Adrenal gland (tissue), 5 donors: ENCODE data around the gene MMP15.

Experiments
- POLR2A ChIP-seq, 2 donors: fragments of 450-650 bp; IDR thresholded peaks; one replicate each; pipeline ENCODE4 v1.6.1; 2017; ENCODE audit warnings: antibody characterized with exemption in 2 of 2, mild to moderate bottlenecking in 2 of 2, moderate library complexity in 1 of 2
- TF ChIP-seq, protein P1 (sequence below), 6 experiments: fragments of 450-650 bp in 4 of 6; fragments of 200-600 bp in 2 of 6; sonication (generic) in 1 of 6; IDR thresholded peaks; 1 replicate in 5 of 6; 2 replicates in 1 of 6; pipeline versions ENCODE4 v1.5.1 to v1.8.0; 2016 to 2021; ENCODE audit warnings: antibody characterized with exemption in 6 of 6, mild to moderate bottlenecking in 2 of 6, moderate library complexity in 1 of 6
- donor health status: DM: no; HTN: no; CAD: no.

DNA sequence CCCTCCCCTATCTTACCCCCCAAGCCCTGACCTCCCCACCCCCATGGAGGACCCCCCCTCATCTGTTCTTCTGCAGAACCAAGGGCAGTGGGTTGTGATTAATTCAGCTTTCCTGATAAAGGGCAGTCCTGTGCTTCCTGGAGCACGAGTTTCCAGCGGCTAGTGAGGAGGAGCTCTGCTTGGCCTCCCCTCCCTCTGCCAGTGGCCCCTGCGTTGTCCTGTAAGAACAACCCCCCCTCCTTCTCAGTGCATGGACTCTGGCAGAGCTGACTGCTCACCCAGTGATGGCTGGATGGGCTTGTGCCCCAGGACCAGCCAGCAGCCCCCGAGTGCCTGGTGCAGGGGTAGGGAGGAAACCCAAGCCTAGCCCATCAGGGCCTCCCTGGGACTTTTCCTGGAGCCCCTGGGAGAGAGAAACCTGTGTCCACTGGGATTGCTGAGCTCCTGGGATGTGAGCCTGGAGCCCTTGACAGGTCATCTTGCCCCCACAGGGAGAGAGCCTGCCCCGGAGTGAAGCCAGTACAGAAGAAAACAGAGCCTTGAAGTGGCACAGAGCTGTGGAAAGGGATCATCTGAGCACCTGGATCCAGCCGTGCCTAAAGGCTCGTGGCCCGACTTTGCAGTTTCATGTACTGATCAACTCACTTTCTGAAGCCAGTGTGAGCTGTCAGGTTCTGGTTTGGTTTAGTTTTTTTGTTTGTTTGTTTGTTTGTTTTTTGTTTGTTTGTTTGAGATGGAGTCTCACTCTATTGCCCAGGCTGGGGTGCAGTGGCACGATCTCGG lies 26.5 kb downstream of the MMP15 start:
- TF ChIP-seq, protein P1, sequence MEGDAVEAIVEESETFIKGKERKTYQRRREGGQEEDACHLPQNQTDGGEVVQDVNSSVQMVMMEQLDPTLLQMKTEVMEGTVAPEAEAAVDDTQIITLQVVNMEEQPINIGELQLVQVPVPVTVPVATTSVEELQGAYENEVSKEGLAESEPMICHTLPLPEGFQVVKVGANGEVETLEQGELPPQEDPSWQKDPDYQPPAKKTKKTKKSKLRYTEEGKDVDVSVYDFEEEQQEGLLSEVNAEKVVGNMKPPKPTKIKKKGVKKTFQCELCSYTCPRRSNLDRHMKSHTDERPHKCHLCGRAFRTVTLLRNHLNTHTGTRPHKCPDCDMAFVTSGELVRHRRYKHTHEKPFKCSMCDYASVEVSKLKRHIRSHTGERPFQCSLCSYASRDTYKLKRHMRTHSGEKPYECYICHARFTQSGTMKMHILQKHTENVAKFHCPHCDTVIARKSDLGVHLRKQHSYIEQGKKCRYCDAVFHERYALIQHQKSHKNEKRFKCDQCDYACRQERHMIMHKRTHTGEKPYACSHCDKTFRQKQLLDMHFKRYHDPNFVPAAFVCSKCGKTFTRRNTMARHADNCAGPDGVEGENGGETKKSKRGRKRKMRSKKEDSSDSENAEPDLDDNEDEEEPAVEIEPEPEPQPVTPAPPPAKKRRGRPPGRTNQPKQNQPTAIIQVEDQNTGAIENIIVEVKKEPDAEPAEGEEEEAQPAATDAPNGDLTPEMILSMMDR (IDR thresholded peaks at IDR 0.05) = no peak
- no peak for TF ChIP-seq POLR2A (IDR thresholded peaks at IDR 0.05)
